GM19099 (cell line): ENCODE data around the gene STRBP.

Experiments
- POLR2A ChIP-seq: IDR thresholded peaks from 3 replicates; pipeline ENCODE4 v1.6.1; 2011; ENCODE audit warnings: low read depth; ENCODE audit not compliant: insufficient read length; ENCODE audit errors: extremely low read depth

Gene STRBP

GRCh38 chr9:123232332-123232731 lies 36.1 kb downstream of the STRBP start:
- TF ChIP-seq POLR2A: no peak

GRCh38 chr9:123231421-123231820 lies 37.0 kb downstream of the STRBP start:
- no peak for TF ChIP-seq POLR2A

GRCh38 chr9:123228967-123229366 lies 39.4 kb downstream of the STRBP start:
- TF ChIP-seq POLR2A: no peak

- TF ChIP-seq POLR2A: no peak
Measured at GRCh38 chr9:123225995-123226394, 42.4 kb downstream of the STRBP start.

- TF ChIP-seq POLR2A: no peak
Measured at GRCh38 chr9:123225374-123225813, 43.0 kb downstream of the STRBP start.

GRCh38 chr9:123220127-123220526 lies 48.3 kb downstream of the STRBP start:
- TF ChIP-seq POLR2A: no peak

- no peak for TF ChIP-seq POLR2A
Measured at GRCh38 chr9:123218831-123219230, 49.6 kb downstream of the STRBP start.

GRCh38 chr9:123217128-123217654 lies 51.2 kb downstream of the STRBP start:
- TF ChIP-seq POLR2A: no peak

GRCh38 chr9:123216251-123216797 lies 52.1 kb downstream of the STRBP start:
- TF ChIP-seq POLR2A: no peak

- no peak for TF ChIP-seq POLR2A
Measured at GRCh38 chr9:123211081-123211480, 57.3 kb downstream of the STRBP start.

- no peak for TF ChIP-seq POLR2A
Measured at GRCh38 chr9:123208626-123209174, 59.7 kb downstream of the STRBP start.

GRCh38 chr9:123206065-123206464 lies 62.3 kb downstream of the STRBP start:
- no peak for TF ChIP-seq POLR2A

GRCh38 chr9:123201083-123201482 lies 67.3 kb downstream of the STRBP start:
- TF ChIP-seq POLR2A: no peak

GRCh38 chr9:123196124-123196523 lies 72.3 kb downstream of the STRBP start:
- no peak for TF ChIP-seq POLR2A

GRCh38 chr9:123194023-123194422 lies 74.4 kb downstream of the STRBP start:
- TF ChIP-seq POLR2A: no peak

GRCh38 chr9:123191680-123192079 lies 76.7 kb downstream of the STRBP start:
- no peak for TF ChIP-seq POLR2A

- no peak for TF ChIP-seq POLR2A
Measured at GRCh38 chr9:123191260-123191659, 77.1 kb downstream of the STRBP start.
